Spleen (tissue), 11 donors: ENCODE results near the gene SYNPR. TPM values are rescaled to one million over a fixed set of nuclear protein-coding genes. Genes with fewer than 3 reads are reported as not detected.

Experiments
- DNase-seq: peaks from one replicate; pipeline ENCODE4 v3.0.0-alpha.2; 2020
- H3K27ac ChIP-seq, 8 donors: fragments of 200-600 bp; sonication (generic) in 7 of 8; 1 replicate in 4 of 8; 2 replicates in 4 of 8; pipeline versions ENCODE4 v1.5.0 to v1.8.0; 2016 to 2021; ENCODE audit warnings: inconsistent platforms in 4 of 8, mild to moderate bottlenecking in 4 of 8, moderate library complexity in 1 of 8
- H3K27me3 ChIP-seq, 7 donors: fragments of 200-600 bp; sonication (generic) in 6 of 7; replicated peaks in 1 of 7; 1 replicate in 4 of 7; 2 replicates in 3 of 7; pipeline versions ENCODE4 v1.5.0 to v1.8.0; 2016 to 2021; ENCODE audit warnings: inconsistent platforms in 3 of 7, mild to moderate bottlenecking in 1 of 7
- H3K36me3 ChIP-seq, 6 donors: fragments of 200-600 bp; sonication (generic) in 5 of 6; 1 replicate in 4 of 6; 2 replicates in 2 of 6; pipeline versions ENCODE4 v1.5.0 to v1.8.0; 2016 to 2021; ENCODE audit warnings: inconsistent platforms in 2 of 6
- H3K4me1 ChIP-seq, 6 donors: fragments of 200-600 bp; sonication (generic) in 5 of 6; 1 replicate in 3 of 6; 2 replicates in 3 of 6; pipeline versions ENCODE4 v1.5.0 to v1.8.0; 2016 to 2021; ENCODE audit warnings: inconsistent platforms in 3 of 6
- H3K4me3 ChIP-seq, 8 donors: fragments of 200-600 bp; sonication (generic) in 7 of 8; 1 replicate in 4 of 8; 2 replicates in 4 of 8; pipeline versions ENCODE4 v1.5.0 to v1.8.0; 2016 to 2021; ENCODE audit warnings: inconsistent platforms in 4 of 8, mild to moderate bottlenecking in 4 of 8, moderate library complexity in 2 of 8
- H3K9me3 ChIP-seq, 8 donors: fragments of 200-600 bp; sonication (generic) in 7 of 8; 1 replicate in 4 of 8; 2 replicates in 4 of 8; pipeline versions ENCODE4 v1.5.0 to v1.8.0; 2016 to 2021; ENCODE audit warnings: inconsistent platforms in 4 of 8
- POLR2A ChIP-seq, 3 donors: fragments of 450-650 bp; IDR thresholded peaks; one replicate each; pipeline ENCODE4 v1.5.1; 2017; ENCODE audit warnings: antibody characterized with exemption in 3 of 3, mild to moderate bottlenecking in 1 of 3
- POLR2AphosphoS5 ChIP-seq, 3 donors: sonication (generic); formaldehyde crosslinking; IDR thresholded peaks; one replicate each; pipeline ENCODE4 v1.5.1; 2017; ENCODE audit warnings: antibody characterized with exemption in 3 of 3
- WGBS, 5 donors: extraction: QIAGEN DNeasy Blood & Tissue Kit in 3 of 5; methylation state at CpG; one replicate each; pipeline versions ENCODE4 v1.1.5 to v1.1.7; 2013 to 2018; 5-methylcytosine and 5-hydroxymethylcytosine counted together
- intact Hi-C: fragments of 100-400 bp; cut with DNase I; formaldehyde crosslinking; loops from one replicate; pipeline ENCODE4 v1.15.0; 2023; ENCODE audit warnings: low total_unique reads
- polyA plus RNA-seq, 3 donors: library from polyadenylated mRNA; stranded (reverse); fragments of 200-250 nt; gene quantifications; one replicate each; pipeline ENCODE4 v1.2.1, GENCODE V29; 2013
- total RNA-seq, 7 donors: library from RNA; depleted of rRNA in 3 of 7; stranded (reverse); fragments of >200 nt in 3 of 7; fragmentation: NEBNext Ultra II Directional in 4 of 7; extraction: Animal tissue kit (Norgen Biotek cat#: 25700) in 4 of 7; gene quantifications; one replicate each; pipeline versions ENCODE4 v1.1.0 to v1.2.1, GENCODE V29; 2016 to 2021
- TF ChIP-seq, protein P1 (sequence below), 11 experiments: fragments of 200-600 bp in 7 of 11; fragments of 450-650 bp in 4 of 11; sonication (generic) in 4 of 11; IDR thresholded peaks in 8 of 11; conservative IDR thresholded peaks in 3 of 11; 1 replicate in 7 of 11; 2 replicates in 4 of 11; pipeline versions ENCODE4 v1.4.0 to v1.8.0; 2016 to 2021; ENCODE audit warnings: antibody characterized with exemption in 11 of 11, inconsistent platforms in 4 of 11, mild to moderate bottlenecking in 1 of 11
- donor health status: healthy with polysubstance abuse.
- donor health status: DM: no; HTN: no; CAD: no; lungs with moderate emphysema.
- donor health status: DM: no; HTN: no; CAD: no.
- donor health status: Bipolar disorder and iron deficiency.
- donor health status: healthy.
- donor health status: DM: no; HTN: no; CAD: no.
- donor health status: DM: yes; HTN: yes; CAD: no.

The SYNPR gene
- total and polyA plus RNA-seq, 10 donors, result not detected

DNA sequence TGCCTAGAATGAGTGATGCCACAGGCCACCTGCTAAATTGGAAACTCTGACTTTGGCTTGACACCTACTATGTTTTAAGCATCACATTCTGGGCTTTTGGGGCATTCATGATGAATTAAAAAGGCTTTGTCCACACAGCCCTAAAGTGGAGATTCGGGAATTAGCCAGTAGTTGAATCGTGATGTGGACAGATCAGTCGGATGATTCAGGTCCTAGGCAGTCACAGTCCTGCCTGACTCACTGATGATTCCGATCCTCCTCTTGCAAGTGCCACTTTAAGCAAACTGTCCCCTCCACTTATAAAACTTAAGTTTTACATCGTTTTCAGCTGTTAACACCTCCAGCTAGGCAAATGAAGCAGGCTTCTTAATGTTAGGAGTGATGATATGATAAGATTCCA is 75.3 kb downstream of the SYNPR start:
- Histone ChIP-seq H3K9me3 (no peaks in the 10 kb centered on the region), H3K4me3 (no peak overlapping the region), H3K36me3 (no peaks in the 10 kb centered on the region), H3K27ac (no peak overlapping the region), H3K4me1 (peaks cover 0 to 5% (median 0%) of the 10 kb centered on the region in 6 donors), H3K27me3 (peaks cover 0 to 43% (median 0%) of the 10 kb centered on the region in 7 donors)
- no peak for DNase-seq
- WGBS, 5 donors, result 72 to 80% (median 77%) methylated on average over 5 of the region's 5 CpGs
- intact Hi-C loops, result loop anchor here (5.0 kb wide), 1 partner anchor 464 kb away; the partner anchor contains the start of gene C3orf49
- no peak for TF ChIP-seq POLR2AphosphoS5 (IDR thresholded peaks at IDR 0.05)
- no peak for TF ChIP-seq POLR2A (IDR thresholded peaks at IDR 0.05)
- TF ChIP-seq, protein P1, sequence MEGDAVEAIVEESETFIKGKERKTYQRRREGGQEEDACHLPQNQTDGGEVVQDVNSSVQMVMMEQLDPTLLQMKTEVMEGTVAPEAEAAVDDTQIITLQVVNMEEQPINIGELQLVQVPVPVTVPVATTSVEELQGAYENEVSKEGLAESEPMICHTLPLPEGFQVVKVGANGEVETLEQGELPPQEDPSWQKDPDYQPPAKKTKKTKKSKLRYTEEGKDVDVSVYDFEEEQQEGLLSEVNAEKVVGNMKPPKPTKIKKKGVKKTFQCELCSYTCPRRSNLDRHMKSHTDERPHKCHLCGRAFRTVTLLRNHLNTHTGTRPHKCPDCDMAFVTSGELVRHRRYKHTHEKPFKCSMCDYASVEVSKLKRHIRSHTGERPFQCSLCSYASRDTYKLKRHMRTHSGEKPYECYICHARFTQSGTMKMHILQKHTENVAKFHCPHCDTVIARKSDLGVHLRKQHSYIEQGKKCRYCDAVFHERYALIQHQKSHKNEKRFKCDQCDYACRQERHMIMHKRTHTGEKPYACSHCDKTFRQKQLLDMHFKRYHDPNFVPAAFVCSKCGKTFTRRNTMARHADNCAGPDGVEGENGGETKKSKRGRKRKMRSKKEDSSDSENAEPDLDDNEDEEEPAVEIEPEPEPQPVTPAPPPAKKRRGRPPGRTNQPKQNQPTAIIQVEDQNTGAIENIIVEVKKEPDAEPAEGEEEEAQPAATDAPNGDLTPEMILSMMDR (IDR thresholded peaks at IDR 0.05 in 8 of 11, conservative IDR thresholded peaks at IDR 0.05 in 3 of 11), result no peak

DNA sequence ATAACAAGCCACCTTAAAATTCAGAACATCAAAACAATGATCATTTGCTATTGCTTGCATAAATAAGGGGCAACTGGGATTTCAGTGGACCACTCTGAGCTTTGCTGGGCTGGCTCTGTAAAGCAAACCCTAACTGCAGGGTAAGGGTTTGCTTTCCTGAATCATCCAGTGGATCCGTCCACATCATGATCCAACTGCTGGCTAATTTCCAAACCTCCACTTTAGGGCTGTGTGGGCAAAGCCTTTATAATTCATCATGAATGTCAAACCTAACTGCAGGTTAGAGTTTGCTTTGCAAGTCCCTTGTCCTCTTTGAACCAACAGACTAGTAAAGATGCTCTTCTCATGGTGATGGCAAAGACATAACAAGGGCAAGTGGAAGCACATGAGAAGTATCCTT is 76.1 kb downstream of the SYNPR start:
- H3K27ac ChIP-seq, result no peak overlapping the region
- H3K4me1 ChIP-seq, result peaks cover 0 to 5% (median 0%) of the 10 kb centered on the region in 6 donors
- H3K27me3 ChIP-seq, result peaks cover 0 to 36% (median 0%) of the 10 kb centered on the region in 7 donors
- H3K36me3 ChIP-seq, result no peaks in the 10 kb centered on the region
- intact Hi-C loops, result loop anchor here (5.0 kb wide), 1 partner anchor 463 kb away; the partner anchor contains the start of gene C3orf49
- H3K9me3 ChIP-seq, result no peaks in the 10 kb centered on the region
- H3K4me3 ChIP-seq, result no peak overlapping the region
- TF ChIP-seq, protein P1 (IDR thresholded peaks at IDR 0.05 in 8 of 11, conservative IDR thresholded peaks at IDR 0.05 in 3 of 11), result no peak
- TF ChIP-seq POLR2AphosphoS5 (IDR thresholded peaks at IDR 0.05) (no peak), POLR2A (IDR thresholded peaks at IDR 0.05) (no peak)
- DNase-seq, result no peak
- WGBS, 5 donors, result 47 to 73% (median 63%) methylated on average over 1 of the region's 1 CpG

DNA sequence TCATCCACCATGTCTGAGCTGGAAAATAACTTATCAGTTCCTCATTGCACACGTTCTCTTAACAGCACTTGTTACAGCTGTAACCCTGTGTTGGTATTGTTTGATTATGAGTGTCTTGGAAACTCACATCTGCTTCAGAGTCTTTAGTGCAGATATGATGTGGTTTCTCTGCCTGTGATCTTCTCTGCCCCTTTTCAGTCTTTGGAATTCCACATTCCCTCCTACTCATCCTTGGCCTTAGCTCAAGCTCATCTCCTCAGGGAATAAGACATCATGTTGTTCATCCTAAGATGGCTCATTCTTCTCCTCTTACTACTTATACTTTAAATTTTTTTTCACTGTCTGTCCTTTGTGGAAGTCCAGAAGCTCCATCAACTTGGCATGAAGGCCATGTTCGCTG is 77.7 kb downstream of the SYNPR start:
- H3K27ac ChIP-seq, result no peak overlapping the region
- H3K4me3 ChIP-seq, result no peak overlapping the region
- intact Hi-C loops, result no loop called here
- WGBS, 5 donors, result 59 to 72% (median 61%) methylated on average over 2 of the region's 2 CpGs
- DNase-seq, result no peak
- H3K9me3 ChIP-seq, result no peaks in the 10 kb centered on the region
- H3K4me1 ChIP-seq, result peaks cover 0 to 3% (median 0%) of the 10 kb centered on the region in 6 donors
- TF ChIP-seq, protein P1 (IDR thresholded peaks at IDR 0.05 in 8 of 11, conservative IDR thresholded peaks at IDR 0.05 in 3 of 11), result no peak
- TF ChIP-seq POLR2A (IDR thresholded peaks at IDR 0.05), result no peak
- no peak for TF ChIP-seq POLR2AphosphoS5 (IDR thresholded peaks at IDR 0.05)
- no peaks in the 10 kb centered on the region for H3K36me3 ChIP-seq
- peaks cover 0 to 25% (median 0%) of the 10 kb centered on the region in 7 donors for H3K27me3 ChIP-seq

DNA sequence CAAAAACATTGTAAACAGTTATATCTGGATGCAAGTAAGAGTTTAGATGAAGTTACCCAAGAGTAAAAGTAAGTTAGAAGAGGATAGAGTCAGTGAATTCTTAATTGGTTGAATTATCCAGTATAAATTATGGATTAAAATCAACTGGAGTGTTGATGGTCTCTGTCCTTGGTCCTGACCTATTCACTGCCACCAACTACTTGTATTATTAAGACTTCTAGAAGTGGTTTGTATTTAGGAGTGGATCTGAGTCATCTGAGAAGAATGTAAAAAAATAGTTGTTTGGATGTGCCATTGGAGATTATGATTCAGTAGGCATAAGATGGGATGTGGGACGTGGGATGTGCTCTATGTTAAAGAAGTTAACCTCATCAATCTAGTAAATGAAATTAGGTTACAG is 86.4 kb downstream of the SYNPR start:
- WGBS, 5 donors, result 16 to 21% (median 17%) methylated on average over 1 of the region's 1 CpG
- no peak overlapping the region for H3K4me3 ChIP-seq
- intact Hi-C loops, result no loop called here
- TF ChIP-seq POLR2A (IDR thresholded peaks at IDR 0.05), result no peak
- TF ChIP-seq, protein P1 (IDR thresholded peaks at IDR 0.05 in 8 of 11, conservative IDR thresholded peaks at IDR 0.05 in 3 of 11), result no peak
- no peak for TF ChIP-seq POLR2AphosphoS5 (IDR thresholded peaks at IDR 0.05)
- no peaks in the 10 kb centered on the region for H3K9me3 ChIP-seq
- H3K27me3 ChIP-seq, result no peaks in the 10 kb centered on the region
- no peaks in the 10 kb centered on the region for H3K4me1 ChIP-seq
- no peaks in the 10 kb centered on the region for H3K36me3 ChIP-seq
- no peak for DNase-seq
- no peak overlapping the region for H3K27ac ChIP-seq
